Prostate gland (tissue), 2 donors: ENCODE results near the gene ZCCHC14.
"Not testable (repeated sequence)": the region's sequence is repeated elsewhere in the genome, so short reads cannot be mapped to it uniquely, and the experiment has no call there.

Source experiments
- CTCF ChIP-seq, 4 experiments: fragments of 200-600 bp in 2 of 4; fragments of 450-650 bp in 2 of 4; sonication (generic) in 2 of 4; IDR thresholded peaks; 1 replicate in 3 of 4; 2 replicates in 1 of 4; pipeline ENCODE4 v1.5.1; 2016 to 2019; ENCODE audit warnings: antibody characterized with exemption in 4 of 4, mild to moderate bottlenecking in 2 of 4, moderate library complexity in 2 of 4
- POLR2AphosphoS5 ChIP-seq: sonication (generic); formaldehyde crosslinking; IDR thresholded peaks from one replicate; pipeline ENCODE4 v1.6.1; 2017; ENCODE audit warnings: antibody characterized with exemption

GRCh38 chr16:87362828-87363559 is 129.8 kb downstream of the ZCCHC14 start:
- not testable (repeated sequence) for TF ChIP-seq CTCF (IDR thresholded peaks at IDR 0.05); POLR2AphosphoS5
